Coronary artery (tissue), 2 donors: ENCODE results near the gene DLX3.

ENCODE experiments used
- DNase-seq: peaks from one replicate; pipeline ENCODE4 v3.0.0-alpha.2; 2017; ENCODE audit warnings: low spot score
- H3K27ac ChIP-seq, 2 donors: fragments of 200-600 bp; sonication (generic); one replicate each; pipeline ENCODE4 v1.5.1; 2016 to 2019
- H3K4me3 ChIP-seq: fragments of 200-600 bp; sonication (generic); 2 replicates; pipeline ENCODE4 v1.5.1; 2016; ENCODE audit warnings: mild to moderate bottlenecking, moderate library complexity
- TF ChIP-seq, protein P1 (sequence below): fragments of 200-600 bp; sonication (generic); IDR thresholded peaks from one replicate; pipeline ENCODE4 v1.5.1; 2019; ENCODE audit warnings: antibody characterized with exemption

DLX3 gene

GRCh38 chr17:49997301-49997650 lies 2.3 kb upstream of the DLX3 start:
- TF ChIP-seq, protein P1, sequence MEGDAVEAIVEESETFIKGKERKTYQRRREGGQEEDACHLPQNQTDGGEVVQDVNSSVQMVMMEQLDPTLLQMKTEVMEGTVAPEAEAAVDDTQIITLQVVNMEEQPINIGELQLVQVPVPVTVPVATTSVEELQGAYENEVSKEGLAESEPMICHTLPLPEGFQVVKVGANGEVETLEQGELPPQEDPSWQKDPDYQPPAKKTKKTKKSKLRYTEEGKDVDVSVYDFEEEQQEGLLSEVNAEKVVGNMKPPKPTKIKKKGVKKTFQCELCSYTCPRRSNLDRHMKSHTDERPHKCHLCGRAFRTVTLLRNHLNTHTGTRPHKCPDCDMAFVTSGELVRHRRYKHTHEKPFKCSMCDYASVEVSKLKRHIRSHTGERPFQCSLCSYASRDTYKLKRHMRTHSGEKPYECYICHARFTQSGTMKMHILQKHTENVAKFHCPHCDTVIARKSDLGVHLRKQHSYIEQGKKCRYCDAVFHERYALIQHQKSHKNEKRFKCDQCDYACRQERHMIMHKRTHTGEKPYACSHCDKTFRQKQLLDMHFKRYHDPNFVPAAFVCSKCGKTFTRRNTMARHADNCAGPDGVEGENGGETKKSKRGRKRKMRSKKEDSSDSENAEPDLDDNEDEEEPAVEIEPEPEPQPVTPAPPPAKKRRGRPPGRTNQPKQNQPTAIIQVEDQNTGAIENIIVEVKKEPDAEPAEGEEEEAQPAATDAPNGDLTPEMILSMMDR: no peak
- peak overlapping the region; percentile 65 for H3K4me3 ChIP-seq
- DNase-seq: no peak
- H3K27ac ChIP-seq: no peak overlapping the region

DNA sequence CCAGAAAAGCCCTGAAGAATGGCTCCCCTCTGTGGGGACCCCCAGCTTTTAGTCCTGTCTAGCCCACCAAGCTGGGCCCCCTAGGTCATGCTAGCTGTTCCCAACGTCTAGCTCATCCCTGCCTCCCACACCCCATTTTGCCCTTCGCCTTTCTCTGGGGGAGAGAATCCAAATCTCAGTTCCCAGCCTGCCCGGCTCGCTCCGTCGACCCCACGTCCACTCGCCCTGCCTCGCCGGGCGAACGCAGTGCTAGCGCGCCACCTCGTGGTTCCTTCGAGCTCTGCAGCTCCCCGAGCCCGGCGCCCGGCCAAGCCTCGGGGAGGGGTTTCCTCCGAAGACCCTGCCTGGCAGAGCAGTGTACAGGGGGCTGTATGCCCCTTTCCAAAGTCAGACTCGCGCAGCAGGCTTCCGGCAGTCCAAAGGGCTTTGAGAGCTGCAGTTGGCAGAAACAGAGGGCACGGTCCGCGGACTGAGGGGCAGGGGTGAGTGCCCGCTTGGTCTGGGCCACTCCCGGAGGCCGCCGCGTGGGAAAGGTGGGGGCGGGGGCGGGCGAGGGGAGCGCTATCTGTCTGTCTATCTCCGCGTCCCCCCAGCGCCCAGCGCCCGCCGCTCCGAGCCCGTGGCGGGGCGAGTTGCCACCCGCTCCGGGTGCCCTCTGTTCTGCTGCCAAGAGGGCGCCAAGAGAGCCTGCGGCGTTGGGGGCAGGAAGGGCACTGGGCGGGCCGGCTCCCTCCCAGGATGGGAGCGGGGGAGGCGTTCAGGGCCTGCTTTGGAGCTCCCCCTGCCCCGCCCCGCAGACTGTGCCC lies 1.7 kb upstream of the DLX3 start:
- TF ChIP-seq, protein P1: peak; percentile 98
- H3K27ac ChIP-seq: no peak overlapping the region
- H3K4me3 ChIP-seq: peak overlapping the region; percentile 65
- DNase-seq: no peak

- no peak overlapping the region for H3K27ac ChIP-seq
- DNase-seq: no peak
- TF ChIP-seq, protein P1: no peak
- no peak overlapping the region for H3K4me3 ChIP-seq
Observed at GRCh38 chr17:49996121-49996494, 1.1 kb upstream of the DLX3 start.

- no peak overlapping the region for H3K27ac ChIP-seq
- peak overlapping the region; percentile 73 for H3K4me3 ChIP-seq
- DNase-seq: peak; percentile 59
- TF ChIP-seq, protein P1: no peak
Observed at GRCh38 chr17:49994085-49995054, 654 bp downstream of the DLX3 start.

DNA sequence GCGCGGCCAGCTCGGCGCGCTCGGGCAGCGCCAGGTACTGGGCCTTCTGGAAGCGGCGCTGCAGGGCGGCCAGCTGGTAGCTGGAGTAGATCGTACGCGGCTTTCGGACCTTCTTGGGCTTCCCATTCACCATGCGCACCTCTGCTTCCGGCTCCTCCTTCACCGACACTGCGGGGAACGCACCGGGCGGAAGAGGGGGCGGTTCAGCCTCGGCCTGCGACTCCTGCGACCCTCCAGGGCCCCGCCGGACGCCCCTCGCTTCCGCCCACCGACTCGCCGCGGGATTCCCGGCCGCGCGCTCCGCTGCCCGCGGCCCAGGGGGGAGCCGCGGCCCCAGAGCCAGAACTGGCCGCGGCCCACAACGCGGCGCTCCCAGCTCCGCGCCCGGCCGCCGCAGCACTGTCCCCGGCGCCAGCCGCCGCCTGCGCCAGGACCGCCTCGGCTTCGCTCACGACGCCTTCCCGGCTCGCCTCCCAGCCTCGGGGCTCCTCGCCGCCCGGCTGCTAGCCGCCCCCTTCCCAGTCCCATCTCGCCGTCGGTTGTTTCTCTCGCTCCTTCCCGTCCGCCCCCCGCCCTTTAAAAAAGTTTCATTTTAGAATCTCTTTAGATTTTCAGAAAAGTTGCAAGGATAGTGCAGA lies 1.5 kb downstream of the DLX3 start:
- TF ChIP-seq, protein P1: no peak
- Histone ChIP-seq H3K27ac (peak overlapping the region in 1 of 2 donors; percentile 17), H3K4me3 (peak overlapping the region; percentile 73)
- DNase-seq: peak; percentile 74

DNA sequence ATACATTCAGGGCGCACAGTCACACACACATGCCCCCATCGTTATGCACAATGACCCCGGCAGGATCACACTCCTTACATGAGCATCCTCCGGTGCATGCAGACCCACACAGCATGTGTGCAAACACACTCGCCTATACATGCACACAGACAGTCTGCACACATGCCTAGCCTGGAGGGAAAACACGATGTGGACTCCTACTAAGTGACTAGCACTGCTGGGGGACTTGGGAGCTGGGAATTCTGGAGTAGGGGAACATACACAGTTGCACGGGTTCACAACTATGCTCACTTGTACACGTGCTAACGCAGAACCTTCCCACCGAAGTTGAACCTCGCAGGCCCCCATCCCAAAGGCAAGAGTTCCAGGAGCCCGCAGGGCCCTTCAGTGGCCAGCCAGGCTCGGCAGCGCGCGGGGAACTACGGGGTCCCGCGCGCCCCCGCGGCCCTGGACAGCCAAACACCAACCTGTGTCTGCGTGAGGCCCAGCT lies 2.0 kb downstream of the DLX3 start:
- Histone ChIP-seq H3K27ac (no peak overlapping the region), H3K4me3 (peak overlapping the region; percentile 73)
- TF ChIP-seq, protein P1: no peak
- DNase-seq: peak; percentile 70
